Neural cell (in vitro differentiated cells): ENCODE measurements around the gene BRD3OS.

ENCODE experiments used
- CTCF ChIP-seq: fragments of 450-650 bp; IDR thresholded peaks from 2 replicates; pipeline ENCODE4 v1.5.1; 2014; ENCODE audit warnings: antibody characterized with exemption, mild to moderate bottlenecking, moderate library complexity; ENCODE audit not compliant: poor library complexity, severe bottlenecking
- EZH2 ChIP-seq: fragments of 200-600, 300-800 bp; shearing (Covaris generic), sonication (generic); IDR thresholded peaks from 2 replicates; pipeline ENCODE4 v1.6.1; 2014; ENCODE audit warnings: antibody characterized with exemption, low read length, borderline replicate concordance, mild to moderate bottlenecking; ENCODE audit not compliant: insufficient read depth, poor library complexity, severe bottlenecking
- RAD21 ChIP-seq: fragments of 450-650 bp; conservative IDR thresholded peaks from 2 replicates; pipeline ENCODE4 v1.6.1; 2014; ENCODE audit warnings: antibody characterized with exemption, mild to moderate bottlenecking, moderate library complexity
- REST ChIP-seq: IDR thresholded peaks from 2 replicates; pipeline ENCODE4 v1.6.1; 2012; ENCODE audit warnings: borderline replicate concordance
- TAF1 ChIP-seq: IDR thresholded peaks from 2 replicates; pipeline ENCODE4 v1.6.1; 2012; ENCODE audit warnings: low read depth

GRCh38 chr9:134040781-134041648 is 15.7 kb downstream of the BRD3OS start:
- TF ChIP-seq CTCF (no peak), EZH2 (no peak), TAF1 (no peak), RAD21 (no peak), REST (no peak)
